Stimulated activated naive CD4-positive, alpha-beta T cell treated with Interleukin-2 at 50 U/mL for 16 hours (primary cell): ENCODE measurements around the gene DIP2A.
A peak's percentile ranks its signal among the peaks of the same experiment; 100 is the strongest.

Experiments used
- DNase-seq: peaks from one replicate; lab custom pipeline; 2025; lab: John Stamatoyannopoulos, UW

Gene DIP2A

DNA sequence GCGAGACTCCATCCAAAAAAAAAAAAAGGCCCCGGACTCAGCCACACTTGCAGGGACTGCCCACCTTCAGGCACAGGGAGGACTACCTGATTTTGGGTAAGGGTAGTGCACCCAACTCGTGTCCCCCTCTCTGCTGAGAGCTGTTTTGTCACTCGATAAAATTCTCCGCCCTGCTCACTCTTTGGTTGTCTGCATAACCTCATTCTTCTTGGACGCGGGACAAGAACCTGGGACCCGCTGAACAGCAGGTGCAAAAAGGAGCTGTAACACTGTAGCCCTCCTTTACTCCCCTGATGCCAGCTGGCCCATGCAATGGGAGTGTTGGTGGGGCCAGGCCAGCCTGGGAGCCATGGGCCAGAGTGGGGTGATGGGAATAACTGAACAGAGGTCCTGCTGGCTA is 135.6 kb downstream of the DIP2A start:
- DNase-seq = no peak

DNA sequence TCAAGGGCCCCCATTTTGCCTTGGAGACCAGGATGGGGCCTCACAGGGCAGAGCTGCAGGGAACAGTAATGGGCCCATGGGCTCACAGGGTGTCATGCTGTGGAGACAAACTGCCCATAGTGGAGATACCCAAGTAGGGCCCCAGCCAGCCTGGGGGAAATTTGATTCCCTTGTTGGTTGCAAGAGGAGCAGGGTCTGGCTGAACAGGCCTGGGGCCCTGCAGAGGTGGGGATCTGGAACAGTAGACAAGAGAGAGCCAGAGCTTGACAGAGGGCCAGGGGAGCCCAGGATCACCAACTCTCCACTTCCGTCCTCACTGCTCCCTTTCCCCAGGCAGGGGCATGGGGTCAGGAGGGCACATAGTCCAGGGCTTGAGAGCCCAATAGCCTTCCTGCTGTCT is 137.5 kb downstream of the DIP2A start:
- no peak for DNase-seq

DNA sequence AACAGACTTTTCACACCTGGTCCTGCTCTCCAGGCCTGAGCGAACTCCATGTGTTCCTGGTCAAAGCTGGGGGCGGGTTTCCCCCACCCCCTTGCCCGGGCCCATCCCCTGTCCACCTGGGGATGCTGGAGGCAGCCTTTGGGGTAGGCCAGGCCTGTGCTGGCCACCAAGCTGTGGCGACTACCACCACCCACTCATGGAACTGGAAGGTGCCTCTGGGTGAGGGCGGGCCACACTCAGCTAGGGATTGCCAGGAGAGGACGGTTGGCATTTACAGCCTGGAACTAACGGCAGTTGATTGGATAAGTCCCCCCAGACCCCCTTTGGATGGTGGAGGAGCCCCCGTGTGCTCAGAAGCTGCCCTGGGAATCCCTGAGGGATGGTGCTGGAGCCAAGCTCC is 138.3 kb downstream of the DIP2A start:
- no peak for DNase-seq

DNA sequence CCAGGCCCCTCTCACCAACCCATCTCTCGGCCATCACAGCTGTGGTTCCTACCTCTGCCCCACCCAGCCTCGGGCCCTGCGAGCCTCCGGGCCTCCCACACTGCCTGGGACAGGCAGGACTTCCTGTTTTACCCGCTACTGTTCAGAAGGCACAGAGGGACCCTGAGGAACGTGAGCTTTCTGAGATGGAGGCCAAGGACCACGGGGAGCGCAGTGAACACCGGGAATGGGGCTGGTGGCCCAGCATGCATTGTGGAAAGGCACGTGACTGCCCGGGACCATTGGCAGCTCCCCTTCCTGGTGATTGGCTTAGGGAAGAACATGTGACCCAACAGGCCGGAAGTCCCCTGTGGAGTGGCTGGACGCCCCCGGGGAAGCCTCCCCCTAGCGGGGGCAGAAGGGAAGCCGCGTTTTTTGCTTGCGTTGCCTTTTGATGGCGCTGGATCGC is 139.2 kb downstream of the DIP2A start:
- DNase-seq = no peak

DNA sequence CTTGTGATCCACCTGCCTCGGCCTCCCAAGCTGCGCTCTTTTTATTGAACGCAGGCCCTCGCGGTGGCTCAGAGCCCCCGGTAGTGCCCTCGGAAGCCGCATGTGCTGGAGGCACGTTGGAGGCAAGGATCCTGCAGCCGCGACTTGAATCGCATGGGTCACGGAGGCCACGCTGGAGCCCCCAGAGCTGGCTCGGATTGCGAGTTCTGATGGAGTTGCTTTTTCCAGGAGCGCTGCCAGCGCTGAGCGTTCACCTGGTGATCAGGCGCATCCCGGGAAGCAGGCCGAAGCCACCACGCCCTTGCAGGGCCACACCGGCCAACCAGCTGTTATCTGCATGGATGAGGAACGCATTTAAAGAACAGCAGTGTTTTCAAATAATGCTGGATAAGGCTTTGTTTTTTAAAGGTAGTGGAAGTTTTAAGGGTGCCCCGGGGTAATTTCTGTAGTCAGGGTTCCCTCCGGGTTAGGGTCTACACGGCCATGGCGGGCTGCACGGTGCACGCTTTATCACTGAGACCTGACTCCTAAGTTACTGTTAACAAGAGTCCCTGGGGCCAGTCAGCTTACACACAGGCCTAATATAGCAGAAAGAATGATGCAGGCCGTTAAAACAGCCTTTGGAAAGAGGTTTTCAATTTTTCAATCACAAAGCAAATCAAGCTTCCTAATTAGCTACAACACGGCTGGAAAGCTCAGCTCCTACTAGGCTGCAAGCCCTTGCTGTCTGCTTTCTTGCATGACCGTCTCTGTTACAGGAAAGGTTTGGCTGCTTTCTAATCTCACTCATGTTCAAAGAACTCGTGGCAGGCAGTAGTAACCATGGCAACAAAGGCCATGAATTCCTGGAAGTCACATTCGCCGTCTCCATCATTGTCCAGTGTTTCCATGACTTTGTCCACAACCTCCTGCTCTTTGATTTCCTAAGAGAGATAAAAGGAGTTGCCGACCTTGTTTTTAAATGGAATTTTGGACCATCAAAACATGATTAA is 140.2 kb downstream of the DIP2A start:
- DNase-seq = no peak

DNA sequence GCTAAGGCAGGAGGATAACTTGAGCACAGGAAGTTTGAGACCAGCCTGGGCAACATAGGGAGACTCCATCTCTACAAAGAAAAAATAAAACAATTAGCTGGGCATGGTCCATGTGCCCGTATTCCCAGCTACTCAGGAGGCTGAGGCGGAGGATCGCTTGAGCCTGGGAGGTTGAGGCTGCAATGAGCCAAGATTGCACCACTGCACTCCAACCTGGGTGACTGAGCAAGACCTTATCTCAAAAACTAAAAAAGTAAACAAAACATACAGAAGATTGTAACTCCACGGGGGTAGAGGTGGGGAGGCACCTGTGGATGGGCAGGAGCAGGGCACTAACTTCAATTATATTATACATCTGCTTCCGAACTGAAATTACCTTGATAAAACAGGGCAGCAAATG is 141.6 kb downstream of the DIP2A start:
- DNase-seq = no peak

DNA sequence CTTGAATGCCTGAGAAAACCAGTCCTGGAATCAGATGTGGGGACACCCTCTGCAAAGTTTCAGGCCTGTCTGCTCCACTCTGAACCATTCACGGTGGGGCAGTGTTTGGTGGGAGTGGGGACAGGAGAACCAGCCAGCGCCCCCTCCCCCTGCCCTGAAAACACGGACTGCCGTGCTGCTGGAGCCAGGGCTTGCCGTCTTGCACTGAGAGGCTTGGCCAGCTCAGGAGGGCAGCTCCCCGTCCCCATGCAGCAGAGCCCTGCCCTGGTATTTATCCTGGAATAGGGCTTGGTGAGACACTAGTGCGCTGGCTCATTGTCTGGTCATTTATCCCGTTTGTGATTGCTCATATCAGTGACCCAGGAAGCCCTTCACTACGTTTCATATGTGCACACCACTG is 142.3 kb downstream of the DIP2A start:
- no peak for DNase-seq

DNA sequence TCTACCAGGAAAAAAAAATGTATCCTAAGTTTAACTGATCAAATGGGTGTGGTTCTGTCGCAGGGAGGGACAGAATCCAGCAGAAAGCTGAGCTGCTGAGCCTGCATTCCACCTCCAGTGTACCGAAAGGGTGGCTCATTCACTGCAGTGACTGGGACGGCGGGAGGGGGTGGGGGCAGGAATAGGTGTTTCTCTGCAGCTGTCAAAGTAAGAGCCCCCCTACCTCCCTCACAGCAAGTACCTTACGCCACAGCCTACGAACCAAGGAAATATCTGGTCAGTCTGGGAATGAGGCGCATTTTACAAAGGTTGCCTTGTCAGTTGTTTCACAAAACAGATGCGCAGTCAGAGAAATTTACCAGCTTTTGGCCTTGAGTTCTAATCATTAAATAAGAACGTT is 144.5 kb downstream of the DIP2A start:
- DNase-seq = no peak

DNA sequence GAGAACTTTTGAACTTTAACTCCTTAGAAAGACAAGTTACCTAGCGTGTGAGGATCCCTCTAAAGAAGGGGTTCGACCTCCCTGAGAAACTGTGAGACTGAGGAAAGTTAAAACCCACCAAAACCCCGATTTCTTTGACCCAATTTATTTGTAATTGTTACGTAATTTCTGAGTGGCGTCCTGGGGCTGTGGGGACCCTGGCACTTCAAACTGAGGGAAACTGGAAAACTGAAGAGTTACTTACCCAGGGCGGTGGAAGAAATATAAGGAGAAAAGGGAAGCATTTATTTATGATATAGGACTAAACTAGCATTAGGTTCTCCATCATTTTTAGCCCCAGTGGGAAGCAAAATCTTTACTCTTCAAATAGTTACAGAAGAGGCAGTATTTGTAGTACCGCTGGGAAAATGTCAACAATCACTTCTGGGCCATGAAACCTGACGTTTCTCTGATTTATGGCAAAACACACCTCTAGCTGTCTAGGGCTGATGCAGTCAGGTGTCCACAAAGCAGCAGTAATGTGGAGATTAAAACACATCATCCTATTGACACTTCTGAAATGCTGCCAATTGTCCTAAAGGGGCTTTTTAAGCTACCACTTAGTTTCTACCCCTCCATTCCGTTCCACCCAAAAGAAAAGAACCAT is 145.8 kb downstream of the DIP2A start:
- no peak for DNase-seq

DNA sequence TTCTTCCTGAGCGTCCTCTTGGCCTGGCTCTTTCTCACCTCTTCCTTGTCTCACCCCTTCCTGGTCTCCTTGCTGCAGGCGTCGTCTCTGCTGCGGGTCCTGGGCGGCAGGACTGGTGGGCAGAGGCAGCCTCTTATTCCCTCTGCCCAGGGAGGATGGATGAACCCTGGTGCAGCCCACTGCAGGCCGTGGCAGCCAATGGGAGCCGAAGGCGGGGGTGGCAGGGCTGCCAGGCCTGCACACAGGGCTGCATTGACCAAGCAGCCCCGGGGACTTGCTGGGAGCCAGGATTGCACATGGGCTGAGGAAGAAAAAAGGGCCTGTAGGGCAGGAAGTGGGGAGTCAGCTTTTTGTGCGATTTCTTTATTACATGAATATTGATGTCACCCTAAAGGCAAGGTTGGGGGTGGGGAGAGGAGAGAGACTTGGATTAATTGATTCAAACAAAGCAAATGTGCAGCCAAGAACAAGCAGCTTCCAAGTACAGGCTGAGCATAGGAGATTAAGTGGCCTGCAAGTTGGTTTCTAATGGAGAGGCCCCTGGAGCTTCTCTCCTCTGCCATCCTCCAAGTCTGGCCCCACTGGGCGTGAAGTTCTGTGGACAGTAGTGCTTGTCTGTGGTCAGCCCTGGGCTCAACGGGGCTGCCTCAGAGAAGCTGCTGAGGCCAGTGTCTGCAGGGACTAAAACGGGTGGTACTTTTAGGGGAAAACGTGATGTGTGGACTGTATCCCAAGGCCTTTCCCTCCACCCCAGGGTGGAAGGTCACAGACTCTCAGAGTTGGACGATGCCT is 146.5 kb downstream of the DIP2A start, which contains the start of gene S100B:
Gene S100B, minus strand, starts transcription at position 108 of the 792 bp plus-strand sequence. CDS start 2,667 bp downstream, outside the sequence.
- no peak for DNase-seq

DNA sequence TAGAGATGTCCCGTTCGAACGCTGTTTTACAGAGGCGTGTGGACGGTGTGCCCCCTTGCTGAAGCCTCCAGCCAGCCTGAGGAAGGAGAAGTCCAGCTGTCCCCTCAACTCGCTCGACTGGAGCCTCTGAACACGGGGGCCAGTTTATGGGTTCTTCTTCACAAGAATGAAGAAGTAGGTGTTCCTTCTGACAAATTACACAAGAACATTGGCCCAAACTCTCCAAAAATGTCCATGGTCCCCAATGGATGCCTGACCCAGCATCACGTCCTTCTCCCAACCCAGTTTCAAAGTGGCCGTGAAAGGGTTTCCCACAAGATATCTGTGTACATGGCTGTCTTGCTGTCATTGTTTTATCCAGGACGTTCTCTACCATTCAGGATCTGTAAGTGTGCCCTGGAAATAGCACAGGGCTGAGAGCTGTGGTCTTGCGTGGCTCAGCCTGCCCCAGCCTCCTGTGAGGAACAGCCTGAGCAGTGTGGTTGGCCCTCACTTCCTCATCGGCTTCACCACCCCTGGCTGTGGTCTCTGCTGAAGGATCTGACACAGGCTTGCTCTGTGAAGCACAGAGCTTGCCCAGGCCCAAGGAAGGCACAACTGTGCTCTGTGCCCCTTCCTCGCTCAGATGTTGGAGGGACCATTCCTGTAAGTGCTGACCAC is 147.2 kb downstream of the DIP2A start:
- DNase-seq = peak; percentile 12

DNA sequence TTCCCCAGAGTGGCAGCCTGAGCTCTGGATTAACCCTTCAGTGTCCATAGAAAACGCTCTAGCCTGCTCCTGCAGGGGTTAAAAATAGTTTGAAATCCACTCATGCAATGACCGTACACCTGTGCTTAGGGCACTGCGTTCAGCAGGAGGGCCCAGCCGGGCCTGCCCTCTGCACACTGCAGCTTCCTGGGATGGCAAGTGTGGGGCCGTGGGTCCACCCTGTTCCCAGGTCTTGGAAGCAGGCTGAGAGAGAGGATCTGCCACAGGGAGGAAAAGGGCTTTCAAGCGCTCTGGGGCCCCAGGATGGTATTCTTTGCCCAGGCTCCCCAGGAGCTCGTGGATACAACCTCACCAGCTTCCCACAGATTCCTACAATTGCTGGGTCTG is 147.7 kb downstream of the DIP2A start:
- DNase-seq = no peak

DNA sequence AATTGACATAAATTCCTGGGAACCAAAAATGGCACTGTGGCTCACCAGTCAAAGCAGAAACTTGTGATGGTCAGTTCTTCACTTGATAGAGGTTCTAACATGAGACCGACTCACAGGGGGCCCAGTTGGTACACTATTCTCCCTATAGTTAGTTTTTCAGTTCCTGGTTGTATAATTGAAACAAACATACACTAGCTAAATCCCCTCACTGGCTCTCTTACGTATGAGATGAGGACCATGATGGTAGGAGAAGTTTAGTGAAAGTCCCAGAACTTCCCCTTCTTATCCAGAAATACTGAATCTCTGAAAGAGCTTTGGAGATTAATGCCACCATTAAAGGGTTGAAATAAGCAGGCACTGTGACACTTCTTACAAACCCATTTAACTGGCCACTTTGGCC is 148.9 kb downstream of the DIP2A start:
- no peak for DNase-seq

DNA sequence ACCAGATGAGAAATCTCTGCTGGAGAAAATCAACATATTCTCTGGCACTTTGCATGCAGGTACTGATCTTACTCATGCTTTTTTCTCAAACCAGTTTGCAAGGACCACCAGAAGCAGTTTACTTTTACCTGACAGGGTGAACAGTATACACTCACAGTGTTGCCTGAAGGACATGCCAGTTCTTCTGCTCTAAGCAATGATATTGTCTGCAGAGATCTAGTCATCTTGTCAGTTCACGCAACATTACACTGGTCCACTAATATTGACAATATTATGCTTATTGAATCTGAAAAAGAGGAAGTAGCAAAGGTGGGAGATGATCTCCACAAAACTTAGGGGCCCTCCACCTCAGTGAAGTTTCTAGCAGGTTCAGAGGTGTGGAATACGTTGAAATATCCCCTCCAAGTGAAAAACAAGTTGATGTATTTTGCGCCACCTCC is 150.0 kb downstream of the DIP2A start:
- DNase-seq = no peak

DNA sequence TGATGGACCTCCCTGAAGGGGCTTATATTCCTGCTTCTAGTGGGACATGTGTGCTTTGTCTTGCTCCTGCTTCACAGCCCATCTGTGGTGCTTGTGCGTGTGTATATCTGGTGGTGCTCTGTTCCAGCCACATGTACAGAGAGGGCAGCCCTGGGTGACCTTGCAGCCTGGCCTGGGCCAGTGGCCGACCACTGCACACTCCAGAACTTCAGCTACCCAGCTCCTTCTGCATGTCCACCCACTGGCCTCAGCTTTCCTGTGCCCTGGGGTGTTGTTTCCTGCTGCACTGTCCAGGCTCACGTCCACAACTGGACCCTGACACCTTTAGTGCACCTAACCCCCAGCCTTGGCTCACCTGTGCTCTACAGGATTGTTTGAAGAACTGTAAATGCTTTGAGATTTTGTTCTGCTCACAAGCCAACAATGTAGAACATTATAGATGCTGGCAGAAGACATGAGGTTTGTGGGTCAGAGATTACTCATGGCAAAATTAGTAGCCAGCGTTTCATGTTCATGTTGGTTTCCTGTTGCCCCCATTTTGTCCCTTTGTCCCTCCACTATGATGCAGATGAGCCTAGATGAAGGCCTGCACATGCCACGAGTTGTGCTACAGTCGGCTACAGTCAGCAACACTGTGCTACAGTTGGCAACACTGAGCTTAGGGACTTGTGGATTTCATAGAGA is 151.5 kb downstream of the DIP2A start:
- DNase-seq = no peak

DNA sequence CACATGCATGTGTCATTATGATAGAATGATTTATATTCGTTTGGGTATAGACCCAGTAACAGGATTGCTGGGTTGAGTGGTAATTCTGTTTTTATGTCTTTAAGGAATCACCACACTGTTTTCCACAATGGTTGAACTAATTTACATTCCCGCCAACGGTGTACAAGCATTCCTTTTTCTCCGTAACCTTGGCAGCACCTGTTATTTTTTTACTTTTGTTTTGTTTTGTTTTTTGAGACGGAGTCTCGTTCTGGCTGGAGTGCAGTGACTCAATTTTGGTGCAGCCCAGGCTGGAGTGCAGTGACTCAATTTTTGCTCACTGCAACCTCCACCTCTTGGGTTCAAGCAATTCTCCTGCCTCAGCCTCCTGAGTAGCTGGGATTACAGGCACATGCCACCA is 154.7 kb downstream of the DIP2A start:
- DNase-seq = no peak

DNA sequence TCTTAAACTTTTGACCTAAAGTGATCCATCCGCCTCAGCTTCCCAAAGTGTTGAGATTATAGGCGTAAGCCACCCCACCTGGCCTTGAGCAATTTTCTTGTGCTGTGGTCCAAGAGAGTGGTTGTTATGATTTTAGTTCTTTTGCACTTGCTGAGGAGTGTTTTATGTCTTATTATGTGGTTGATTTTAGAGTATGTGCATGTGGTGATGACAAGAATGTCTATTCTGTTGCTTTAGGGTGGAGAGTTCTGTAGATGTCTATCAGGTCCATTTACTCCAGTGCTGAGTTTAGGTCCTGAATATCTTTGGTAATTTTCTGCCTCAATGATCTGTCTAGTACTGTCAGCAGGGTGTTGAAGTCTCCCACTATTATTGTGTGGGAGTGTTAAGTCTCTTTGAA is 157.4 kb downstream of the DIP2A start:
- no peak for DNase-seq

DNA sequence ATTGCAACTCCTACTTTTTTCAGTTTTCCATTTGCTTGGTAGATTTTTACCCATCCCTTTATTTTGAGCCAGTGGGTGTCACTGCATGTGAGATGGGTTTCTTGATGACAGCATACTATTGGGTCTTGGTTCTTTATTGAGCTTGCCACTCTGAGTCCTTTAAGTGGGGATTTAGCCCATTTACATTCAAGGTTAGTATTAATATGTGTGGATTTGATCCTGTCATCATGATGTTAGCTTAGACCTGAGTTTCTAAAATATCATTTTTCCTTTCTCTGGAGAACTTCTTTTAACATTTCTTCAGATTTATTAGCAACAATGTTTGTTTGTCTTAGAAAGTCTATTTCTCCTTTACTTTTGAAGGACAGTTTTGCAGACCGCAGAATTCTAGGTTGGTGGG is 158.0 kb downstream of the DIP2A start:
- no peak for DNase-seq

DNA sequence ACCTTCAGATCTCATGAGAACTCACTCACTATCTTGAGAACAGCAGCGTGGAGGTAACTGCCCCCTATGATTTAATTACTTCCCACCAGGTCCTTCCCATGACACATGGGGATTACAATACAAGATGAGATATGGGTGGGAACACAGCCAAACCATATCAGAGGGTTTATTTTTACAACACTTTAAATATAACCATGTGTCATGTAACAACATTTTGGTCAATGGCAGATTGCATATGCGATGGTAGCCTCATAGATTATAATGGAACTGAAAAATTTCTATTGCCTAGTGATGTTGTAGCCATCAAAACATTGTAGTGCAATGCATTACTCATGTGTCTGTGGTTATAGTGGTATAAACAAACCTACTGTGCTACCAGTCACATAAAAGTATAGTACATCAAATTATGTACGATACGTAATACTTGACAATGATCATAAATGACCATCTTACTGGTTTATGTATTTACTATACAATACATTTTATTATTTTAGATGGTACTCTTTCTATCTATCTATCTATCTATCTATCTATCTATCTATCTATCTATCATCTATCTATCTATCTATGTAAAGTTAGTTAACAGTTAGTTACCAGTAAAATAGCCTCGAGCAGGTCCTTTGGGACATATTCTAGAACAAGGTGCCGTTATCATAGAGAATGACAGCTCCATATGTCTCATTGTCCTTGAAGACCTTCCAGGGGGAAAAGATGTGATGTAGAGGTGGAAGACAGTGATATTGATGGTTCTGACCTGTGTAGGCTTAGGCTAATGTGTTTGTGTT is 158.8 kb downstream of the DIP2A start:
- no peak for DNase-seq

DNA sequence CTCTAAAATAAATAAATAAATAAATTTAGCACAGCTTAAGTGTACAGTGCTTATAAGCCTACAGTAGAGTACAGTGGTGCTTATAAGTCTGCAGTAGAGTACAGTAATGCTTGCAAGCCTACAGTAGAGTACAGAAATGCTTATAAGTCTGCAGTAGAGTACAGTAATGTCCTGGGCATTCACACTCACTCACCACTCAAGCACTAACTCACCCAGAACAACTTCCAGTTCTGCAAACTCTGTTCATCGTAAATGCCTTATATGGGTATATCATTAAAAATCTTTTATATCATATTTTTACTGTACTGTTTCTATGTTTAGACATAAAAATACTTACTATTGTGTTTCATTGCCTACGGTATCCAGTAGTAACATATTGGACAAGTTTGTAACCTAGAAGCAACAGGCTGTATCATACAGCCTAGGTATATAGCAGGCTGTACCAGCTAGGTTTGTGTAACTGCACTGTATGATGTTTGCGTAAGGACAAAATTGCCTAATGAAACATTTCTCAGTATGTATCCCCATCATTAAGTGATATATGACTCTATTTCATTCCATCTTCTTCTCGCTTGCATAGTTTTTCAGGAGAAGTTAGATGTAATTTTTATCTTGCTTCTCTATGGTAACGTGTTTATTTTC is 160.2 kb downstream of the DIP2A start:
- no peak for DNase-seq
